Right lobe of liver (tissue), 6 donors: ENCODE measurements around the gene GSG1L. TPM values are rescaled to one million over a fixed set of nuclear protein-coding genes. Genes with fewer than 3 reads are reported as not detected.

Experiments
- ATAC-seq, 4 donors: fragments of 200-7000 bp; cut with Tn5 transposase; one replicate each; pipeline ENCODE4 v1.9.1; 2020; ENCODE audit warnings: mild to moderate bottlenecking in 4 of 4, moderate library complexity in 4 of 4
- DNase-seq, 3 donors: peaks; one replicate each; pipeline ENCODE4 v3.0.0-alpha.2; 2020
- H3K27ac ChIP-seq, 3 donors: fragments of 200-600 bp; one replicate each; pipeline ENCODE4 v1.8.0; 2022
- H3K27me3 ChIP-seq, 2 donors: fragments of 200-600 bp; one replicate each; pipeline ENCODE4 v1.8.0; 2022
- H3K36me3 ChIP-seq, 4 donors: fragments of 200-600 bp; sonication (generic) in 1 of 4; one replicate each; pipeline versions ENCODE4 v1.5.1 to v1.8.0; 2017 to 2022; ENCODE audit warnings: control low read depth in 1 of 4
- H3K4me1 ChIP-seq, 4 donors: fragments of 200-600 bp; sonication (generic) in 1 of 4; one replicate each; pipeline versions ENCODE4 v1.5.1 to v1.8.0; 2017 to 2022; ENCODE audit warnings: control low read depth in 1 of 4
- H3K4me3 ChIP-seq, 3 donors: fragments of 200-600 bp; one replicate each; pipeline ENCODE4 v1.8.0; 2022
- H3K9me3 ChIP-seq, 4 donors: fragments of 200-600 bp; sonication (generic) in 1 of 4; one replicate each; pipeline versions ENCODE4 v1.5.1 to v1.8.0; 2017 to 2022; ENCODE audit warnings: control low read depth in 1 of 4
- POLR2A ChIP-seq: fragments of 450-650 bp; IDR thresholded peaks from one replicate; pipeline ENCODE4 v1.6.1; 2017; ENCODE audit warnings: antibody characterized with exemption, mild to moderate bottlenecking
- WGBS: methylation state at CpG from one replicate; pipeline ENCODE4 v1.1.6; 2018; ENCODE audit warnings: low coverage, low lambda C conversion rate; ENCODE audit not compliant: insufficient coverage; ENCODE audit errors: missing lambda C conversion rate; 5-methylcytosine and 5-hydroxymethylcytosine counted together
- intact Hi-C, 2 donors: fragments of 100-400 bp; cut with DNase I; formaldehyde crosslinking; loops; one replicate each; pipeline versions ENCODE4 v1.11.2 to v1.14.1; 2022
- total RNA-seq, 6 experiments: library from RNA; depleted of rRNA in 2 of 6; stranded (reverse); fragments of >200 nt in 2 of 6; fragmentation: NEBNext Ultra II Directional in 3 of 6; extraction: Animal tissue kit (Norgen Biotek cat#: 25700) in 3 of 6; gene quantifications; one replicate each; pipeline versions ENCODE4 v1.1.0 to v1.2.4, GENCODE V29; 2016 to 2023
- TF ChIP-seq, protein P1 (sequence below), 4 donors: fragments of 200-600 bp in 3 of 4; fragments of 450-650 bp in 1 of 4; IDR thresholded peaks; one replicate each; pipeline versions ENCODE4 v1.5.1 to v1.8.0; 2016 to 2022; ENCODE audit warnings: antibody characterized with exemption in 4 of 4, mild to moderate bottlenecking in 2 of 4
- donor health status: DM: no; HTN: yes; CAD: no.
- donor health status: DM: no; HTN: no; CAD: no.
- donor health status: DM: no; HTN: no; CAD: no.
- donor health status: DM: no; HTN: yes; CAD: no.
- donor health status: DM: no; HTN: yes; CAD: no.

GSG1L gene
- total RNA-seq, 6 experiments from 2014 or later, result 0.33 TPM; not detected in 5

- H3K36me3 ChIP-seq, result no peaks in the 10 kb centered on the region
- H3K27me3 ChIP-seq, result no peaks in the 10 kb centered on the region
- no peak for TF ChIP-seq POLR2A
- TF ChIP-seq, protein P1, sequence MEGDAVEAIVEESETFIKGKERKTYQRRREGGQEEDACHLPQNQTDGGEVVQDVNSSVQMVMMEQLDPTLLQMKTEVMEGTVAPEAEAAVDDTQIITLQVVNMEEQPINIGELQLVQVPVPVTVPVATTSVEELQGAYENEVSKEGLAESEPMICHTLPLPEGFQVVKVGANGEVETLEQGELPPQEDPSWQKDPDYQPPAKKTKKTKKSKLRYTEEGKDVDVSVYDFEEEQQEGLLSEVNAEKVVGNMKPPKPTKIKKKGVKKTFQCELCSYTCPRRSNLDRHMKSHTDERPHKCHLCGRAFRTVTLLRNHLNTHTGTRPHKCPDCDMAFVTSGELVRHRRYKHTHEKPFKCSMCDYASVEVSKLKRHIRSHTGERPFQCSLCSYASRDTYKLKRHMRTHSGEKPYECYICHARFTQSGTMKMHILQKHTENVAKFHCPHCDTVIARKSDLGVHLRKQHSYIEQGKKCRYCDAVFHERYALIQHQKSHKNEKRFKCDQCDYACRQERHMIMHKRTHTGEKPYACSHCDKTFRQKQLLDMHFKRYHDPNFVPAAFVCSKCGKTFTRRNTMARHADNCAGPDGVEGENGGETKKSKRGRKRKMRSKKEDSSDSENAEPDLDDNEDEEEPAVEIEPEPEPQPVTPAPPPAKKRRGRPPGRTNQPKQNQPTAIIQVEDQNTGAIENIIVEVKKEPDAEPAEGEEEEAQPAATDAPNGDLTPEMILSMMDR (IDR thresholded peaks at IDR 0.05), result no peak
- H3K27ac ChIP-seq, result no peak overlapping the region
- DNase-seq, result no peak
- H3K4me3 ChIP-seq, result no peak overlapping the region
- ATAC-seq, result no peak
- H3K4me1 ChIP-seq, result no peaks in the 10 kb centered on the region
- H3K9me3 ChIP-seq, result no peaks in the 10 kb centered on the region
- whole genome bisulfite sequencing, result 41% methylated on average over 6 of the region's 12 CpGs
- intact Hi-C loops, result no loop called here
Measured at GRCh38 chr16:27903046-27903655, 160.4 kb downstream of the GSG1L start.

DNA sequence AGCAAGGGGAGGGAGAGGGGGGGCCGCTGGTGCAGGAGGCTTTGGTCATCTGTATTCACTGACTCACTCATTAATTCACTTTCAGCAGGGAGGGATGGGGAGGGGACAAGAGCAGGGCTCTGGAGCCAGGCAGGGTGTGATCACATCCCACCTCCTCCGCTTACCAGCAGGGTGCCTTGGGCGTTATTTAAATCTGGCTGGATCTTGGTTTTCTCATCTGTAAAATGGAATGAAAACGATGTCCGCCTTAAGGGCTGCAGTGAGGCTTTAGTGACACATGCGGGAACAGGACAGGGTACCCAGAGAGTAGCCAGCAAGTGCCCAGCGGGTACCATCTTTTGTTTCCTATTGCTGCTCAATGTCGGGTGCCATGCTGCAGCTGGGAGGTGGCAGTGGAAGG, 161.0 kb downstream of the GSG1L start:
- intact Hi-C loops, result no loop called here
- Histone ChIP-seq H3K9me3 (no peaks in the 10 kb centered on the region), H3K27ac (no peak overlapping the region), H3K36me3 (no peaks in the 10 kb centered on the region), H3K27me3 (no peaks in the 10 kb centered on the region), H3K4me1 (no peaks in the 10 kb centered on the region), H3K4me3 (no peak overlapping the region)
- DNase-seq, result no peak
- ATAC-seq, result no peak
- TF ChIP-seq POLR2A, result no peak
- TF ChIP-seq, protein P1 (IDR thresholded peaks at IDR 0.05), result no peak
- WGBS, result 59% methylated on average over 4 of the region's 8 CpGs

DNA sequence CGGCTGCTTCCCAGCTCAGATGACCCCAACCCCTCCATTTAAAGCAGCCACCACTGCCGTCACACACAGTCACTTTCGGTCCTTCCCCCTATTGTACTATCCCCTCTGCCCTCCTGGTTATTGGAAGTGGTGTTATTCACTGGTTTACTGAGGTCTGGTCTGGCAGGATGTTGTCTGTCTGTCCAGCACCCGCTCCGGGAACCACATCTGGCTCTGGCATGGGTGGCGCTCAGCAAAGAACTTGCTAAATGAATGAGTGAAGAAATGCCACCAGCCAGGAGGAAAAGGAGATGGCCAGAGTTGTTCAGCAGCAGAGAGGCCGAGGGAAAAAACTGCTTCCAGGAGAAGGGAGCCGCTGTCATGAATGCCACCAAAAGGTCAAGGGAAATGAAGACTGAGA, 161.6 kb downstream of the GSG1L start:
- no peaks in the 10 kb centered on the region for H3K4me1 ChIP-seq
- TF ChIP-seq POLR2A, result no peak
- TF ChIP-seq, protein P1 (IDR thresholded peaks at IDR 0.05), result no peak
- H3K9me3 ChIP-seq, result no peaks in the 10 kb centered on the region
- no peaks in the 10 kb centered on the region for H3K36me3 ChIP-seq
- DNase-seq (no peak), ATAC-seq (no peak)
- no peaks in the 10 kb centered on the region for H3K27me3 ChIP-seq
- H3K4me3 ChIP-seq, result no peak overlapping the region
- H3K27ac ChIP-seq, result no peak overlapping the region
- intact Hi-C loops, result no loop called here
- WGBS, result 69% methylated on average over 8 of the region's 8 CpGs

DNA sequence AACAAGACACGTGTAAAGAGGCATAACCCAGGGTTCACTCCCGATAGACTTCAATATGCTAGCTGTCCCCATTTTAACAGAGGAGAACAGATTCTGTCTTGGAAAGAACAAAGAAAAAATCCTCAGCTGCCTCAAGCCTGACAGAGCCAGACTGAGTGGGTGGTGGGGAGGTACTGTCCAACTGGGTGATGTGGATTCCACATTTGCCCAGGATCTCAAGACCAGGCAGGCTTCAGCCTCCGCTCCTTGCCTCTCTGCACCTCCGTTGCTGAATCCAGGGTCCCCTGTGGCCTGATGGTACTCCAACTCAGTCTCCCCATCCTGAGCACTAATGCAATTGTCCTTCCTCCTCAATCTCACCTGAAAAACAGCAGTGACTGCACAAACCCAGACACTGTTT, 163.8 kb downstream of the GSG1L start:
- H3K9me3 ChIP-seq, result no peaks in the 10 kb centered on the region
- no peak for DNase-seq
- intact Hi-C loops, result no loop called here
- H3K27me3 ChIP-seq, result no peaks in the 10 kb centered on the region
- H3K4me3 ChIP-seq, result no peak overlapping the region
- H3K4me1 ChIP-seq, result no peaks in the 10 kb centered on the region
- TF ChIP-seq POLR2A, result no peak
- TF ChIP-seq, protein P1 (IDR thresholded peaks at IDR 0.05), result no peak
- no peak for ATAC-seq
- 21% methylated on average over 2 of the region's 4 CpGs for WGBS
- H3K36me3 ChIP-seq, result no peaks in the 10 kb centered on the region
- no peak overlapping the region for H3K27ac ChIP-seq

- H3K9me3 ChIP-seq, result no peaks in the 10 kb centered on the region
- H3K27me3 ChIP-seq, result no peaks in the 10 kb centered on the region
- H3K4me3 ChIP-seq, result no peak overlapping the region
- DNase-seq, result no peak
- ATAC-seq, result no peak
- intact Hi-C loops, result no loop called here
- no peaks in the 10 kb centered on the region for H3K4me1 ChIP-seq
- TF ChIP-seq, protein P1 (IDR thresholded peaks at IDR 0.05), result no peak
- TF ChIP-seq POLR2A, result no peak
- WGBS, result 52% methylated on average over 4 of the region's 8 CpGs
- H3K36me3 ChIP-seq, result no peaks in the 10 kb centered on the region
- no peak overlapping the region for H3K27ac ChIP-seq
Measured at GRCh38 chr16:27894386-27894785, 169.1 kb downstream of the GSG1L start.
